Effector memory CD4-positive, alpha-beta T cell (primary cell): Measurements from ENCODE around the gene CPA4.

Experiments
- DNase-seq, 3 donors: peaks; one replicate each; pipeline ENCODE4 v3.0.0-alpha.2; 2020
- H3K27ac ChIP-seq: 2 replicates; pipeline ENCODE4 v1.7.0; 2013; ENCODE audit warnings: mild to moderate bottlenecking, low read length, moderate library complexity; ENCODE audit not compliant: insufficient read depth, poor library complexity, severe bottlenecking
- H3K27me3 ChIP-seq: replicated peaks from 2 replicates; pipeline ENCODE4 v1.7.0; 2013; ENCODE audit warnings: mild to moderate bottlenecking, low read length; ENCODE audit not compliant: insufficient read depth, control insufficient read depth, poor library complexity, severe bottlenecking
- H3K36me3 ChIP-seq: 2 replicates; pipeline ENCODE4 v1.7.0; 2013; ENCODE audit warnings: mild to moderate bottlenecking, low read length, moderate library complexity; ENCODE audit not compliant: control insufficient read depth, insufficient read depth
- H3K4me1 ChIP-seq: 2 replicates; pipeline ENCODE4 v1.7.0; 2013; ENCODE audit warnings: low read length, mild to moderate bottlenecking; ENCODE audit not compliant: control insufficient read depth, insufficient read depth, poor library complexity, severe bottlenecking
- H3K4me3 ChIP-seq: 2 replicates; pipeline ENCODE4 v1.7.0; 2013; ENCODE audit warnings: low read length, low read depth, mild to moderate bottlenecking; ENCODE audit not compliant: insufficient read depth, poor library complexity, severe bottlenecking
- H3K9me3 ChIP-seq: 2 replicates; pipeline ENCODE4 v1.7.0; 2013; ENCODE audit warnings: mild to moderate bottlenecking, low read length, moderate library complexity; ENCODE audit not compliant: control insufficient read depth

Gene CPA4

DNA sequence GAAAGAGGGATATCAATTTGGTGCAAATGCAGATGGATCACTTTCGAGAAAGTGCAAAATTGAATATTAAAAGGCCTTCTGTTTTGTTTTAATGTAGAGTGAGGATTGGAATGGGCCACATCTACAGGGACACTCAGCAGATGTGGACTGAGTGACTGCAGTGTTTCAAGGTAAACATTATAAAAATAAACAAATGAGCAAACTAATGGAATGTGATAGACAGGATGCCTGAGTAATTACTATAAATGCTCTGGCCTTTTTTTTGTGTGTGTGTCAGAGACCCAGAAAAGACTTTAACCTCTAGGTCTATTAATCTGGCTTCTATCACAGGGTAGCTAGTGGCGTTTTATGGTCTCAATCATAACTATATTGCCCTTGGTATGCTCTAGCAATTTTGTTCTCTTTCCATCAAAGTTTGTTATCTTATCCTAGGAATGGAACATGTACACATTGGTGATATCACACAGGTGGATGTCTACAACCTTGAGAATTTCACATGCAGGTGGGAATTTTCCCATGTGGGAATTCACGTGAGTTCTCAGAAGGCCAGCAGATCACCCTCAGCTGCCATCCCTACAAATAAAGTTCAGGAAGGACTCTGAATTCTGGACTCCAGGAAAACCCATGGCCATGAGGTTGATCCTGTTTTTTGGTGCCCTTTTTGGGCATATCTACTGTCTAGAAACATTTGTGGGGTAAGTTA lies 26.6 kb upstream of the CPA4 start, which contains the start of gene CPA2:
CPA2 (plus strand) TSS at position 606 of the 703 bp plus-strand sequence; CDS start at position 625, 19 bp downstream.
- no peak within 1 kb of the TSS for H3K4me3 ChIP-seq
- H3K4me1 ChIP-seq = no peaks in the 10 kb centered on the region
- no peak within 1 kb of the TSS for H3K27ac ChIP-seq
- H3K36me3 ChIP-seq = no peaks in the 10 kb centered on the region
- peaks cover 4% of the 10 kb centered on the region for H3K27me3 ChIP-seq
- H3K9me3 ChIP-seq = no peaks in the 10 kb centered on the region
- DNase-seq = no peak

DNA sequence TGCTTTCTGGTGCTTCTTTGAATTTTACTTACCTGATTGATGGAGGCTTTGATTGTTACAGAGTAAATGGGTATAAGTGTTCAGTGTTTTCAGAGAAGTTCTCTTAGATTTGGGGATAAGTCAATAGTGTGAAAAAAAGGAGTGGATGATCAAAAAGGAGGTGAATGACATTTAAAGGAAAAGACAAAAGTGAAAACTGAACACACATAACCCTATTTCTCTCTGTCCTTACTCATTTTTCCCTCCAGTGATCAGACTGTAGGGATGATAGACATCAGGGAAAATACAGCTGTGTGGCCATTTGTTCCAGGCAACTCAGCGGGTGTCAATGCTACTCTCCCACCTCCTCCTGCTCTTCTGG lies 26.0 kb upstream of the CPA4 start:
- no peak for DNase-seq
- Histone ChIP-seq H3K4me3 (no peak overlapping the region), H3K27ac (no peak overlapping the region), H3K4me1 (no peaks in the 10 kb centered on the region), H3K27me3 (peaks cover 4% of the 10 kb centered on the region), H3K9me3 (no peaks in the 10 kb centered on the region), H3K36me3 (no peaks in the 10 kb centered on the region)

DNA sequence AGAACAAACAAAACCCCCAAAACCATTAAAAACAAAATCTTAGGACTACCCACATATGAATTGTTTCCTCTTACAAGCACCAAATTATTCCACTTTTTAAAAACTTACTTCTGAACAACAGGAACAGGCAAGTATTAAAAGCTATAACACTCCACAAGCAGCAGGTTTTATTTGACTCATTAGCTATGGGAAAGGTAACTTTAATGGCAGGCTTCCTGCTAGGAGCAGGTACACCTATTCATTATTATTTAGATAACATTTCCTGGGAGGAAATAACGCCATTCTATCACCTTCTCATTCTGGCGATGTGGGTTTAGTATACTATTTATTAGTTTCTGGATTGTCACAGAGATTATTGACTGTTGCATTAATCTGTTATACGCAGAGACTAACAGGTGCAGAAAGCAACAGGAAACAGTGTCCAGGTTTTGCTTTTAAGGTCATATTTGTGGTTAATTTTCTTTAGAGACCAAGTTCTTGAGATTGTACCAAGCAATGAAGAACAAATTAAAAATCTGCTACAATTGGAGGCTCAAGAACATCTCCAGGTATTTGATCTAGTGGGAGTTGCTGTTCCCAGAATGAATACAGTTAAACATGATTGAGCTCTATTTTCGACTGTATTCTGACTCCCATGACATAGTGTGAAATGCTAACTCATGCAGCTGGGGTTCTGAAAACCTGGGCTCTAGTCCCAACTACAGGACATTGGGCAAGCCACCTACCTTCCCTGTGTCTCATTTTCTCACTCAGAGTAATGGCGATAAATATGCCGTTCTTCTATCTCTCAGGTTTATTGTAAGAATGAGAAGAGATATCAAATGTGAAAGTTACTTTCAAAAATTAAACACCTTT lies 24.3 kb upstream of the CPA4 start:
- no peak for DNase-seq
- H3K4me3 ChIP-seq = no peak overlapping the region
- H3K36me3 ChIP-seq = no peaks in the 10 kb centered on the region
- H3K4me1 ChIP-seq = no peaks in the 10 kb centered on the region
- H3K9me3 ChIP-seq = no peaks in the 10 kb centered on the region
- H3K27ac ChIP-seq = no peak overlapping the region
- no peaks in the 10 kb centered on the region for H3K27me3 ChIP-seq

DNA sequence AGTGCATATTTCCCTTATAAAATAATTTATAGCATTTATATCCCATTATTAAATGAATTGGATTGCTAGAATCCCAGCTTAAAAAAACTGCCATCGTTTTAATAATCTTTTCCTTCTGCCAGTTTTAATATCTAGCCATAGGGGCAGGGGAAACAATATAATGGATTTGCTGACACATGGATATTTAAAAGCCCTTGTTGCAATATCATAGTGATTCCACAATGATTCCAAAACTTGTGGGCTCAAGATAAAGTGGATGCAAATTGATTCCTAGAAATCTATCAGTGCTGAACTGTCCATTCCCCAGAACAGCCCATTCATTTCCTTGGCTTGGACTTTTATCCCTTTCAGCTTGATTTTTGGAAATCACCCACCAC lies 23.7 kb upstream of the CPA4 start:
- Histone ChIP-seq H3K4me1 (no peaks in the 10 kb centered on the region), H3K27me3 (no peaks in the 10 kb centered on the region), H3K36me3 (no peaks in the 10 kb centered on the region), H3K9me3 (no peaks in the 10 kb centered on the region), H3K4me3 (no peak overlapping the region), H3K27ac (no peak overlapping the region)
- no peak for DNase-seq

DNA sequence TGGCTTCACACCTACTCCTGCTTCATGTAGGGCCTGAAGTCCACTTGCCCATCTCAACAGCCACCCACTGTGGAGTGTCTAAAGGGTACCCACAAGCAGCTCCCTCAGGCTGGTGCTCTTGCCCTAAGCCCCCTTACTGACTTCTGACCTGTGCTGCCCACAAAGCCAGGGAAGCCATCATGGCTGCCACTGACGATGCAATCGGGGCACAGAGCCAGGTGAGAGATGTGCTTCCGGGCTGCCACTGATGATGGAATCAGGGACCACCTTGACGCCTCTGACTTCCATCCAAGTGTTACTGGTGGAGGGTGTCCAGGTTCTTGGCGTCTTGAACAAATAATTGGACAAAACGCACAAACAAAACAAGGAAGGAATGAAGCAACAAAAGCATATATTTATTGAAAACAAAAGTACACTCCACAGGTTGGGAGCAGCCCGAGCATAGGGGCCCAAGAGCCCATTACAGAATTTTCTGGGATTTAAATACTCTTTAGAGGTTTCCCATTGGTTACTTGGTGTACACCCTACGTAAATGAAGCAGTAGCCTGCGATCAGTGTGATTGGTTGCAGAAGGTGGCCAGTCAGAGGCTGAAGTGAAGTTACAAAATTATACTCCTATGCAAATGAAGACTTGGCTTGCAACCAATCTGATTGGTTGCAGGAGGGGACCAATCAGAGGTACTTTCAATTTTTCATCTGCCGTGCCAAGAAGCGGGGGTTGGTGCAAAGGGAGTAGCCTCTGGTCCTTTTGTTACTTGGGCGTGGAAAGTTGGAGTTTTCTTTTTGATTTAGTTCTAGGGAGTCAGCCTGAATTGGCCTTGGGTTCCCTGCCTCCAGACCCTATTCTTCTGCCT lies 21.8 kb upstream of the CPA4 start:
- Histone ChIP-seq H3K9me3 (no peaks in the 10 kb centered on the region), H3K36me3 (no peaks in the 10 kb centered on the region), H3K4me1 (no peaks in the 10 kb centered on the region), H3K4me3 (no peak overlapping the region), H3K27ac (no peak overlapping the region), H3K27me3 (no peaks in the 10 kb centered on the region)
- DNase-seq = no peak

DNA sequence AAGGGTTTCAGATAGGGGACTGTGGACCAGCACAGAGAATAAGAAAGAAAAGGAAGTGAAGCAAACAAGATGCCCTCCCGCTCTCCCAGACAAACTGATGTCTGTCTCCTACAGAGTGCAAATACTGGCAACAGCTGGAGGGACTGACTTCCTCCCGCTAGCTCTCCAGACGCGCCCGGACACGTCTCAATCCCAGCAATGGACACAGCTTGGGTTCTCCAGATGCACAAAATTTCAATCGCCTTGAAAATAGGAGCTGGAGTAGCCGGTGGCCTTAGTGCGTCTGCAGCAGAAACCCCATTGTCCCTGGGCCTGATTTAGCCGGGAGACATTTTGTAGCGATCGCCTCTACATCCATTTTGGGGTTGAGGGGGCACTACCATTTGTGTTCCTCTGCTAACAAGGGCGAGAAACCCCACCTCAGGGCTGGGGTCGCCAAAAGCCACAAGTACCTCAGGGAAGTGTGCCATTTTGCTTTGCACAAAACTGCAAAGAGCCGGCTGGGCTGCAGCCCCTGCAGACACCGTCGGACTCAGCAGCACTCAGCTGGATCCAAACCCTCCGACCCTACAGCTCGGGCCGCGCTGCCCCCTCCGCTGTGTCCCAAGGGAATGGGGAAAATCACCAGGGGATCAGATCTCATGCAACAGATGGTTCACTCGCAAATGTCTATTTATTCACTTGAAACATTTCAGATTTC lies 20.4 kb upstream of the CPA4 start:
- Histone ChIP-seq H3K27ac (no peak overlapping the region), H3K9me3 (no peaks in the 10 kb centered on the region), H3K27me3 (no peaks in the 10 kb centered on the region), H3K4me3 (no peak overlapping the region), H3K4me1 (no peaks in the 10 kb centered on the region), H3K36me3 (no peaks in the 10 kb centered on the region)
- DNase-seq = no peak

DNA sequence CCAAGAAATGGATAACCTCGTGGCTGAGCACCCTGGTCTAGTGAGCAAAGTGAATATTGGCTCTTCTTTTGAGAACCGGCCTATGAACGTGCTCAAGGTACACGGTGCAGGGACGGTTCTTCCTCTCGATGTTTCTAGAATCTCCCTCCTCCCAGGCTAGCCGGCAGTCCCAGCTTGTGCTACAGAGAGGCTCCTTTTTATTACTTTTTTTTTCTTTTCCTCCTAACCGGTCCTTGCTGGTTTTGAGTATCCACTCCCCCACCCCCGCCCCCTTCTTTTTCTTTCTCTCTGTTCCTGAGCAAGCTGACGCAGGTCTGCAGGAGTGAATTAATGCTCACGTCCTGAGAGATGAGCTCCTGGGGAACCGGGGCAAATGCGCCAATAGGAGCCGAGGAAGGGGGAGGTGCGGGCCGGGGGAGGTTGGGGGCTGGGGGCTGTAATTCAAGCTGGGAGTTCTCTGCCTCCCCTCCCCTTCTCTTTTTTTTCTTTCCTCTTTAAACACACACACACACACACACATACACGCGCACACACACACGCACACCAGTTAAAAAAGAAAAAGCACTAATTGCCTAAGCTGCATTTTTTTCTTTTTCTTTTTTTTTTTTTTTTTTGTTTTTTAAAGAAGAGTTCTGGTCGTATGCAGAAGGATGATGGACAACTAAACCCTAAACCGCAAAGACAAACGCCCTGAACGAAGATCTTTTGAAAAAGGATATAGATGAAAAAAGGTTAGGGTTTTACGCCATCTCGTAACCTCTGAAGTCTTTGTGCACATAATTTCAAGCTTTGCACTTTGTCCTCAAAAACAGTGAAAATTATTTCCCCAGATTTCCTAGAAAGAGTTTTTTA lies 19.7 kb upstream of the CPA4 start:
- H3K4me3 ChIP-seq = no peak overlapping the region
- H3K36me3 ChIP-seq = no peaks in the 10 kb centered on the region
- H3K27ac ChIP-seq = no peak overlapping the region
- no peaks in the 10 kb centered on the region for H3K27me3 ChIP-seq
- H3K9me3 ChIP-seq = no peaks in the 10 kb centered on the region
- DNase-seq = no peak
- H3K4me1 ChIP-seq = no peaks in the 10 kb centered on the region

DNA sequence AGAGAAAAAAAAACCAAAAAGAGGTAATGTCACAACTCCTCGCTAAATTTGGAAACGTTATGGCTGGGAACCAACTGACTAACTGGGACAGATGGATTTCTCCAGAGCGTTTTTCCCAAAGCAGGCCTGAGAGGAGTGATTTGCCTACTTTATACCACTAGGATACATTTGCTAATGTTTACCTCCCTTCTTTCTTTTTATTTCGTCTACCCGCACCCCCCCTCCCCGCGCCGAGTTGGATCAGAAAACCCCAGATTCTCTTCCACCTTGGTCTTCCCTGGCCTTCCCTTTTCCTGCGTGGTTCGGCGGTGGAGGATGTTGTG lies 19.1 kb upstream of the CPA4 start:
- no peaks in the 10 kb centered on the region for H3K9me3 ChIP-seq
- no peaks in the 10 kb centered on the region for H3K36me3 ChIP-seq
- H3K27ac ChIP-seq = no peak overlapping the region
- DNase-seq = no peak
- H3K4me1 ChIP-seq = no peaks in the 10 kb centered on the region
- no peaks in the 10 kb centered on the region for H3K27me3 ChIP-seq
- no peak overlapping the region for H3K4me3 ChIP-seq

DNA sequence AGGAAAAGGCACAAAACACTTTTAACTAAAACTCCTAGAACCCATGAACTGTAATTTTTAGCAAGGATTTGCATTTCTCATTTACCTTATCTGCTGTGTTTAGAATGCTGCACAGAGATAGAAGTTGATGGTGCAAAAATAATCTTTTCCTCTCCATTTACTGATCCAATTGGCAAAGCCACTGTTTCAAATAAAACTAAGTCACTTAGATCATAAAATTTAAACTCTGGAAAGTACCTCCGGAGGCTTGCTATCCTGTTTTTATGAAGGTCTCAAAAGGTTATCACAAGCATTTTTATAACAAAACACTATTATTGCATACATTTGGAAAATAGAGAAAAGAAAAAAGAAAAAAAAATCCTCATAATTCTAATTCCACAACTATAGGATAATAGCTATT lies 18.7 kb upstream of the CPA4 start:
- Histone ChIP-seq H3K27me3 (no peaks in the 10 kb centered on the region), H3K9me3 (no peaks in the 10 kb centered on the region), H3K36me3 (no peaks in the 10 kb centered on the region), H3K4me3 (no peak overlapping the region), H3K4me1 (no peaks in the 10 kb centered on the region), H3K27ac (no peak overlapping the region)
- DNase-seq = no peak
